H9 (cell line): ENCODE data around the gene BARX2. TPM values are rescaled to one million over a fixed set of nuclear protein-coding genes. Genes with fewer than 3 reads are reported as not detected.

Experiments
- DNase-seq: peaks from one replicate; pipeline ENCODE4 v3.0.0-alpha.2; 2017
- H2AFZ ChIP-seq: one replicate; pipeline ENCODE4 v1.6.1; 2013; ENCODE audit warnings: mild to moderate bottlenecking, low read length, control low read depth, moderate library complexity
- H2AK5ac ChIP-seq: 2 replicates; pipeline ENCODE4 v1.6.1; 2013; ENCODE audit warnings: low read length, control low read depth, mixed read lengths; ENCODE audit not compliant: insufficient read length
- H2BK120ac ChIP-seq: one replicate; pipeline ENCODE4 v1.6.1; 2013; ENCODE audit warnings: low read depth, mild to moderate bottlenecking, low read length, control low read depth, inconsistent platforms; ENCODE audit not compliant: poor library complexity, severe bottlenecking
- H2BK12ac ChIP-seq: 2 replicates; pipeline ENCODE4 v1.6.1; 2013; ENCODE audit warnings: low read length, control low read depth, mixed read lengths, low read depth; ENCODE audit not compliant: insufficient read length
- H2BK15ac ChIP-seq: 2 replicates; pipeline ENCODE4 v1.6.1; 2013; ENCODE audit warnings: low read depth, low read length, control low read depth
- H2BK20ac ChIP-seq: one replicate; pipeline ENCODE4 v1.6.1; 2013; ENCODE audit warnings: low read depth, mild to moderate bottlenecking, low read length, control low read depth, inconsistent platforms; ENCODE audit not compliant: poor library complexity, severe bottlenecking
- H2BK5ac ChIP-seq: 2 replicates; pipeline ENCODE4 v1.6.1; 2013; ENCODE audit warnings: low read length, control low read depth, mixed read lengths; ENCODE audit not compliant: insufficient read length
- H3K14ac ChIP-seq: 2 replicates; pipeline ENCODE4 v1.6.1; 2013; ENCODE audit warnings: low read length, control low read depth; ENCODE audit not compliant: insufficient read depth
- H3K18ac ChIP-seq: 2 replicates; pipeline ENCODE4 v1.6.1; 2013; ENCODE audit warnings: low read depth, mild to moderate bottlenecking, mixed read lengths, low read length, control low read depth; ENCODE audit not compliant: insufficient read length
- H3K23ac ChIP-seq: 2 replicates; pipeline ENCODE4 v1.6.1; 2013; ENCODE audit warnings: low read length, control low read depth, mixed read lengths, low read depth; ENCODE audit not compliant: insufficient read length
- H3K23me2 ChIP-seq: 2 replicates; pipeline ENCODE4 v1.6.1; 2013; ENCODE audit warnings: low read depth, mild to moderate bottlenecking, mixed read lengths, low read length, control low read depth; ENCODE audit not compliant: insufficient read length, poor library complexity, severe bottlenecking
- H3K27ac ChIP-seq: 2 replicates; pipeline ENCODE4 v1.5.1; 2013; ENCODE audit warnings: low read length, control low read depth, mixed read lengths, low read depth; ENCODE audit not compliant: insufficient read length
- H3K27me3 ChIP-seq: 2 replicates; pipeline ENCODE4 v1.6.1; 2013; ENCODE audit warnings: low read length, control low read depth, inconsistent platforms; ENCODE audit not compliant: insufficient read depth
- H3K4ac ChIP-seq: 2 replicates; pipeline ENCODE4 v1.6.1; 2013; ENCODE audit warnings: low read depth, mild to moderate bottlenecking, control low read depth, inconsistent platforms, low read length, moderate library complexity
- H3K4me1 ChIP-seq: 2 replicates; pipeline ENCODE4 v1.6.1; 2013; ENCODE audit warnings: low read length, control low read depth, inconsistent platforms; ENCODE audit not compliant: insufficient read depth
- H3K4me2 ChIP-seq: 2 replicates; pipeline ENCODE4 v1.6.1; 2013; ENCODE audit warnings: low read length, control low read depth, mixed read lengths; ENCODE audit not compliant: insufficient read length, insufficient read depth
- H3K56ac ChIP-seq: 2 replicates; pipeline ENCODE4 v1.6.1; 2013; ENCODE audit warnings: low read depth, mild to moderate bottlenecking, mixed read lengths, low read length, control low read depth; ENCODE audit not compliant: insufficient read length
- H3K79me1 ChIP-seq: 2 replicates; pipeline ENCODE4 v1.6.1; 2013; ENCODE audit warnings: low read depth, mild to moderate bottlenecking, moderate library complexity, low read length, control low read depth, inconsistent platforms; ENCODE audit not compliant: insufficient read depth, poor library complexity, severe bottlenecking
- H3K79me2 ChIP-seq: 2 replicates; pipeline ENCODE4 v1.6.1; 2013; ENCODE audit warnings: low read length, control low read depth, inconsistent platforms; ENCODE audit not compliant: insufficient read depth
- H3K9ac ChIP-seq: 2 replicates; pipeline ENCODE4 v1.6.1; 2013; ENCODE audit warnings: low read length, control low read depth, mixed read lengths; ENCODE audit not compliant: insufficient read length; ENCODE audit errors: extremely low read depth
- H3K9me3 ChIP-seq: one replicate; pipeline ENCODE4 v1.6.1; 2013; ENCODE audit warnings: low read depth, low read length, inconsistent platforms; ENCODE audit not compliant: control insufficient read depth
- H3T11ph ChIP-seq: one replicate; pipeline ENCODE4 v1.6.1; 2013; ENCODE audit warnings: mild to moderate bottlenecking, low read length, control low read depth, inconsistent platforms
- H4K20me1 ChIP-seq: one replicate; pipeline ENCODE4 v1.6.1; 2013; ENCODE audit not compliant: control insufficient read depth, insufficient read length, insufficient read depth
- H4K5ac ChIP-seq: 2 replicates; pipeline ENCODE4 v1.6.1; 2013; ENCODE audit warnings: low read depth, mild to moderate bottlenecking, mixed read lengths, low read length, control low read depth; ENCODE audit not compliant: insufficient read length
- H4K8ac ChIP-seq: replicated peaks from 2 replicates; pipeline ENCODE4 v1.6.1; 2013; ENCODE audit warnings: low read length, control low read depth, mixed read lengths, low read depth; ENCODE audit not compliant: insufficient read length
- H4K91ac ChIP-seq: 2 replicates; pipeline ENCODE4 v1.6.1; 2013; ENCODE audit warnings: low read depth, mild to moderate bottlenecking, moderate library complexity, mixed read lengths, low read length, control low read depth; ENCODE audit not compliant: insufficient read length
- H3K27ac Mint-ChIP-seq, 3 experiments: 2 replicates in 2 of 3; 3 replicates in 1 of 3; pipeline ENCODE4 v1.8.0; 2020 to 2021; ENCODE audit warnings: mixed read lengths in 3 of 3, mild to moderate bottlenecking in 1 of 3, moderate library complexity in 1 of 3
- H3K27me3 Mint-ChIP-seq: 2 replicates; pipeline ENCODE4 v1.8.0; 2021; ENCODE audit warnings: low read depth, mild to moderate bottlenecking, moderate library complexity, mixed read lengths
- H3K36me3 Mint-ChIP-seq, 3 experiments: 2 replicates in 2 of 3; 3 replicates in 1 of 3; pipeline ENCODE4 v1.8.0; 2020 to 2021; ENCODE audit warnings: low read depth in 3 of 3, mixed read lengths in 3 of 3; ENCODE audit not compliant: insufficient read depth in 1 of 3
- H3K4me1 Mint-ChIP-seq, 2 experiments: 2 replicates each; pipeline ENCODE4 v1.8.0; 2020; ENCODE audit warnings: mixed read lengths in 2 of 2
- H3K4me3 Mint-ChIP-seq, 2 experiments: 2 replicates in 1 of 2; 3 replicates in 1 of 2; pipeline ENCODE4 v1.8.0; 2020 to 2021; ENCODE audit warnings: mild to moderate bottlenecking in 2 of 2, mixed read lengths in 2 of 2, moderate library complexity in 1 of 2
- H3K9me3 Mint-ChIP-seq, 2 experiments: 2 replicates in 1 of 2; 3 replicates in 1 of 2; pipeline ENCODE4 v1.8.0; 2020; ENCODE audit warnings: mild to moderate bottlenecking in 2 of 2, mixed read lengths in 2 of 2, moderate library complexity in 1 of 2
- CTCF ChIP-seq: fragments of 200-600 bp; sonication (generic); conservative IDR thresholded peaks from 3 replicates; pipeline ENCODE4 v1.8.0; 2021; ENCODE audit warnings: antibody characterized with exemption, mild to moderate bottlenecking
- WGBS: extraction: QIAGEN DNeasy Blood & Tissue Kit; methylation state at CpG from one replicate; pipeline ENCODE4 v1.1.7; 2013; ENCODE audit warnings: missing lambda C conversion rate, low lambda C conversion rate, mixed read lengths; ENCODE audit not compliant: insufficient read length; ENCODE audit errors: extremely low coverage; 5-methylcytosine and 5-hydroxymethylcytosine counted together
- total RNA-seq: library from RNA; stranded (reverse); gene quantifications from 2 replicates; pipeline ENCODE4 v1.2.1, GENCODE V29; 2021

BARX2 gene
- total RNA-seq, 1 experiment from 2014 or later = not detected

- H3K9me3 Mint-ChIP-seq = peaks cover 0 to 2% of the 10 kb centered on the region in 2 experiments; a peak in 2 of 5 replicates
- no peak for TF ChIP-seq CTCF
Measured at GRCh38 chr11:129377739-129378138, 2.1 kb downstream of the BARX2 start.

More at GRCh38 chr11:129377739-129378138, 2.1 kb downstream of the BARX2 start:
- H2BK120ac ChIP-seq = no peak overlapping the region
- H3T11ph ChIP-seq = no peak overlapping the region
- Mint-ChIP-seq H3K4me1 (peaks cover 13 to 29% of the 10 kb centered on the region in 2 experiments), H3K27me3 (peaks cover 90% of the 10 kb centered on the region), H3K27ac (no peak overlapping the region), H3K4me3 (no peak overlapping the region), H3K36me3 (no peaks in the 10 kb centered on the region)
- peaks cover 34% of the 10 kb centered on the region for H3K27me3 ChIP-seq
- no peak overlapping the region for H4K91ac ChIP-seq
- no peak for DNase-seq
- H2BK20ac ChIP-seq = no peak overlapping the region
- H3K4ac ChIP-seq = no peak overlapping the region
- no peak overlapping the region for H3K18ac ChIP-seq
- H3K9me3 ChIP-seq = no peaks in the 10 kb centered on the region
- no peak overlapping the region for H4K5ac ChIP-seq
- no peak overlapping the region for H3K56ac ChIP-seq
- H3K9ac ChIP-seq = no peak overlapping the region
- no peaks in the 10 kb centered on the region for H3K79me2 ChIP-seq
- H2BK12ac ChIP-seq = no peak overlapping the region
- H3K4me2 ChIP-seq = no peak overlapping the region
- no peak overlapping the region for H3K27ac ChIP-seq
- H3K4me1 ChIP-seq = no peaks in the 10 kb centered on the region
- no peak overlapping the region for H2BK5ac ChIP-seq
- H3K23me2 ChIP-seq = peaks cover 17% of the 10 kb centered on the region
- no peak overlapping the region for H3K23ac ChIP-seq
- H2BK15ac ChIP-seq = no peak overlapping the region
- no peak overlapping the region for H3K14ac ChIP-seq
- no peak overlapping the region for H4K8ac ChIP-seq
- no CpG with 5 or more reads among the region's 7 CpGs for WGBS
- no peak overlapping the region for H2AFZ ChIP-seq
- no peaks in the 10 kb centered on the region for H4K20me1 ChIP-seq
- H2AK5ac ChIP-seq = no peak overlapping the region
- no peaks in the 10 kb centered on the region for H3K79me1 ChIP-seq
